Measurements from ENCODE around the gene SPINK1. TPM values are rescaled to one million over a fixed set of nuclear protein-coding genes. Genes with fewer than 3 reads are reported as not detected.

The SPINK1 gene
- total RNA-seq, 1 experiment from 2014 or later: 4.5 TPM

DNA sequence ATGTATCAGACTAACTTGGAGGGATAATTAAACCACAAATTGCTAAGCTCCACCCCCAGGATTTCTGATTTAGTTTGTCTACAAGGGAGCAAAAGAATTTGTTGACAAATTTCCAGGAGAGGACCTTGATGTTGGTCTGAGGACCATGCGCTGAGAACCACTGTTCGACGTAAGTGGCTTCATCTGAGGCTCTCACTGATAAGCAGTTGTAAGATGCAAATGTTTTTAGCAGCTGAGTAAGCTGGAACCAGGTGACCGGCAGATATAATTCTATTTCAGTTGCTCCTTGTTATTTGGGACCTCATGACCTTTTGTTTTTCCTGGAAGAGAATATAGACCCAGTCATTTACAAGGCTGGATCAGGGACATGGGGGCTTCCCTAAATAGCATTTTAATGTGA lies 14.1 kb upstream of the SPINK1 start:
- H3K4me2 ChIP-seq (ENCODE audit: low read length): no peak overlapping the region
- DNase-seq (ENCODE audit: low read depth, low spot score) (no peak), ATAC-seq (no peak)
- POLR2A ChIA-PET: no interaction called here
- H3K4me3 ChIP-seq (replicated peaks in 1 of 2; ENCODE audit: low read depth in 1 of 2, low read length in 2 of 2): no peak overlapping the region
- BruUV-seq (replicated peaks): no TSS peak
- H4K20me1 ChIP-seq (ENCODE audit: insufficient read depth): no peaks in the 10 kb centered on the region
- CTCF ChIA-PET: no interaction called here
- H3K9ac ChIP-seq (ENCODE audit: low read length): no peak overlapping the region
- no peak overlapping the region for H3K27ac ChIP-seq (ENCODE audit: low read depth, low read length)
- no peak overlapping the region for H2AFZ ChIP-seq (ENCODE audit: low read depth, low read length, poor library complexity, severe bottlenecking)
- no peaks in the 10 kb centered on the region for H3K79me2 ChIP-seq (ENCODE audit: insufficient read depth, low read length)
- no peaks in the 10 kb centered on the region for H3K9me3 ChIP-seq (ENCODE audit: control insufficient read depth in 1 of 2, insufficient read depth in 1 of 2, low read depth in 1 of 2, low read length in 2 of 2)
- intact Hi-C loops (cut with micrococcal nuclease): no loop called here
- TF ChIP-seq POLR2A (IDR thresholded peaks at IDR 0.05; ENCODE audit: borderline replicate concordance, extremely low read depth, insufficient read depth, insufficient read length) (no peak), ELF1 (IDR thresholded peaks at IDR 0.05; ENCODE audit: borderline replicate concordance, low read depth) (no peak)
- TF ChIP-seq, protein P1, sequence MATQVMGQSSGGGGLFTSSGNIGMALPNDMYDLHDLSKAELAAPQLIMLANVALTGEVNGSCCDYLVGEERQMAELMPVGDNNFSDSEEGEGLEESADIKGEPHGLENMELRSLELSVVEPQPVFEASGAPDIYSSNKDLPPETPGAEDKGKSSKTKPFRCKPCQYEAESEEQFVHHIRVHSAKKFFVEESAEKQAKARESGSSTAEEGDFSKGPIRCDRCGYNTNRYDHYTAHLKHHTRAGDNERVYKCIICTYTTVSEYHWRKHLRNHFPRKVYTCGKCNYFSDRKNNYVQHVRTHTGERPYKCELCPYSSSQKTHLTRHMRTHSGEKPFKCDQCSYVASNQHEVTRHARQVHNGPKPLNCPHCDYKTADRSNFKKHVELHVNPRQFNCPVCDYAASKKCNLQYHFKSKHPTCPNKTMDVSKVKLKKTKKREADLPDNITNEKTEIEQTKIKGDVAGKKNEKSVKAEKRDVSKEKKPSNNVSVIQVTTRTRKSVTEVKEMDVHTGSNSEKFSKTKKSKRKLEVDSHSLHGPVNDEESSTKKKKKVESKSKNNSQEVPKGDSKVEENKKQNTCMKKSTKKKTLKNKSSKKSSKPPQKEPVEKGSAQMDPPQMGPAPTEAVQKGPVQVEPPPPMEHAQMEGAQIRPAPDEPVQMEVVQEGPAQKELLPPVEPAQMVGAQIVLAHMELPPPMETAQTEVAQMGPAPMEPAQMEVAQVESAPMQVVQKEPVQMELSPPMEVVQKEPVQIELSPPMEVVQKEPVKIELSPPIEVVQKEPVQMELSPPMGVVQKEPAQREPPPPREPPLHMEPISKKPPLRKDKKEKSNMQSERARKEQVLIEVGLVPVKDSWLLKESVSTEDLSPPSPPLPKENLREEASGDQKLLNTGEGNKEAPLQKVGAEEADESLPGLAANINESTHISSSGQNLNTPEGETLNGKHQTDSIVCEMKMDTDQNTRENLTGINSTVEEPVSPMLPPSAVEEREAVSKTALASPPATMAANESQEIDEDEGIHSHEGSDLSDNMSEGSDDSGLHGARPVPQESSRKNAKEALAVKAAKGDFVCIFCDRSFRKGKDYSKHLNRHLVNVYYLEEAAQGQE (IDR thresholded peaks at IDR 0.05; ENCODE audit: low read depth): no peak
- no peaks in the 10 kb centered on the region for H3K4me1 ChIP-seq (ENCODE audit: control insufficient read depth in 1 of 2, insufficient read depth in 2 of 2, low read length in 2 of 2)
- no peaks in the 10 kb centered on the region for H3K36me3 ChIP-seq (ENCODE audit: control insufficient read depth in 1 of 2, insufficient read depth in 2 of 2, low read length in 2 of 2)
- RAD21 ChIA-PET (ENCODE audit: low non-redundant PET in 1 of 2, low total read pairs in 2 of 2, uncharacterized antibody in 2 of 2, unreplicated experiment in 2 of 2): no interaction called here
- no peaks in the 10 kb centered on the region for H3K9me2 ChIP-seq (ENCODE audit: insufficient read depth)
- peaks cover 6% of the 10 kb centered on the region; the same call in 1 of the 2 replicates for H3K27me3 ChIP-seq (ENCODE audit: insufficient read depth, low read length)

DNA sequence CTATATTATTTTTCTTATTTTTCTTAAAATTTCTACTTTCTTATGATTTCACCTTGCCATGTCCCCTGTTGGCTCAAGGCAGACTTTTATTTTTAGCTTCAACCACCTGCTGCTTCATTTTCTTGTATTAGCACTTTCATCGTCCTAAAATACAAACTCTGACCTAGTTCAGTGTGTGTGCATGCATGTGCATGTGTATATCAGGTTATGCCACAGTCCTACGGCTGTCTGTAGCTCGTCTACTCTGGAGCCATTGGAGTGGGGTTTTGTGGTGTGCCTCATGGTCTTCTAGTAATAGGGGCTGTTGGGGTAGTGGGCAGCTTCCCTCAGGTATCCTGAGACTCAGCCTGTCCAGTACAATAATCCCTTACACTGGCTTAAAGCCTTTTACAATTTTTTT lies 13.4 kb upstream of the SPINK1 start:
- no peaks in the 10 kb centered on the region for H3K9me3 ChIP-seq (ENCODE audit: control insufficient read depth in 1 of 2, insufficient read depth in 1 of 2, low read depth in 1 of 2, low read length in 2 of 2)
- no peak overlapping the region for H2AFZ ChIP-seq (ENCODE audit: low read depth, low read length, poor library complexity, severe bottlenecking)
- no peaks in the 10 kb centered on the region for H3K4me1 ChIP-seq (ENCODE audit: control insufficient read depth in 1 of 2, insufficient read depth in 2 of 2, low read length in 2 of 2)
- CTCF ChIA-PET: no interaction called here
- no peak overlapping the region for H3K9ac ChIP-seq (ENCODE audit: low read length)
- intact Hi-C loops (cut with micrococcal nuclease): no loop called here
- no peak overlapping the region for H3K4me2 ChIP-seq (ENCODE audit: low read length)
- no peaks in the 10 kb centered on the region for H3K36me3 ChIP-seq (ENCODE audit: control insufficient read depth in 1 of 2, insufficient read depth in 2 of 2, low read length in 2 of 2)
- H3K79me2 ChIP-seq (ENCODE audit: insufficient read depth, low read length): no peaks in the 10 kb centered on the region
- peaks cover 6% of the 10 kb centered on the region; the same call in 1 of the 2 replicates for H3K27me3 ChIP-seq (ENCODE audit: insufficient read depth, low read length)
- no TSS peak for BruUV-seq (replicated peaks)
- POLR2A ChIA-PET: no interaction called here
- no peak for DNase-seq (ENCODE audit: low read depth, low spot score)
- H3K9me2 ChIP-seq (ENCODE audit: insufficient read depth): no peaks in the 10 kb centered on the region
- RAD21 ChIA-PET (ENCODE audit: low non-redundant PET in 1 of 2, low total read pairs in 2 of 2, uncharacterized antibody in 2 of 2, unreplicated experiment in 2 of 2): no interaction called here
- H4K20me1 ChIP-seq (ENCODE audit: insufficient read depth): no peaks in the 10 kb centered on the region
- no peak overlapping the region for H3K27ac ChIP-seq (ENCODE audit: low read depth, low read length)
- no peak for ATAC-seq
- no peak overlapping the region for H3K4me3 ChIP-seq (replicated peaks in 1 of 2; ENCODE audit: low read depth in 1 of 2, low read length in 2 of 2)
- no peak for TF ChIP-seq SIN3A (IDR thresholded peaks at IDR 0.05; ENCODE audit: low read depth)
- TF ChIP-seq CEBPB (IDR thresholded peaks at IDR 0.05; ENCODE audit: low read depth): no peak
- TF ChIP-seq TCF7L2 (IDR thresholded peaks at IDR 0.05; ENCODE audit: borderline replicate concordance, extremely low read depth, insufficient read depth, insufficient read length): no peak
- no peak for TF ChIP-seq FOSL1 (IDR thresholded peaks at IDR 0.05; ENCODE audit: low read depth)
- TF ChIP-seq, protein P2, sequence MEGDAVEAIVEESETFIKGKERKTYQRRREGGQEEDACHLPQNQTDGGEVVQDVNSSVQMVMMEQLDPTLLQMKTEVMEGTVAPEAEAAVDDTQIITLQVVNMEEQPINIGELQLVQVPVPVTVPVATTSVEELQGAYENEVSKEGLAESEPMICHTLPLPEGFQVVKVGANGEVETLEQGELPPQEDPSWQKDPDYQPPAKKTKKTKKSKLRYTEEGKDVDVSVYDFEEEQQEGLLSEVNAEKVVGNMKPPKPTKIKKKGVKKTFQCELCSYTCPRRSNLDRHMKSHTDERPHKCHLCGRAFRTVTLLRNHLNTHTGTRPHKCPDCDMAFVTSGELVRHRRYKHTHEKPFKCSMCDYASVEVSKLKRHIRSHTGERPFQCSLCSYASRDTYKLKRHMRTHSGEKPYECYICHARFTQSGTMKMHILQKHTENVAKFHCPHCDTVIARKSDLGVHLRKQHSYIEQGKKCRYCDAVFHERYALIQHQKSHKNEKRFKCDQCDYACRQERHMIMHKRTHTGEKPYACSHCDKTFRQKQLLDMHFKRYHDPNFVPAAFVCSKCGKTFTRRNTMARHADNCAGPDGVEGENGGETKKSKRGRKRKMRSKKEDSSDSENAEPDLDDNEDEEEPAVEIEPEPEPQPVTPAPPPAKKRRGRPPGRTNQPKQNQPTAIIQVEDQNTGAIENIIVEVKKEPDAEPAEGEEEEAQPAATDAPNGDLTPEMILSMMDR (IDR thresholded peaks at IDR 0.05 in 2 of 3, conservative IDR thresholded peaks at IDR 0.05 in 1 of 3; ENCODE audit: borderline replicate concordance in 1 of 3, insufficient read depth in 1 of 3, low read depth in 2 of 3, low read length in 2 of 3): no peak
- TF ChIP-seq SP1 (IDR thresholded peaks at IDR 0.05; ENCODE audit: low read depth): no peak
- TF ChIP-seq, protein P1 (IDR thresholded peaks at IDR 0.05; ENCODE audit: low read depth): no peak
- TF ChIP-seq SRF (IDR thresholded peaks at IDR 0.05; ENCODE audit: low read depth): no peak
- TF ChIP-seq, protein P3, sequence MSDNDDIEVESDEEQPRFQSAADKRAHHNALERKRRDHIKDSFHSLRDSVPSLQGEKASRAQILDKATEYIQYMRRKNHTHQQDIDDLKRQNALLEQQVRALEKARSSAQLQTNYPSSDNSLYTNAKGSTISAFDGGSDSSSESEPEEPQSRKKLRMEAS (IDR thresholded peaks at IDR 0.05): no peak
- TF ChIP-seq POLR2AphosphoS5 (IDR thresholded peaks at IDR 0.05; ENCODE audit: low read depth, low read length): no peak
